GM23338 (cell line): Measurements from ENCODE around the gene NVL. TPM values are rescaled to one million over a fixed set of nuclear protein-coding genes. Genes with fewer than 3 reads are reported as not detected.
A peak's percentile ranks its signal among the peaks of the same experiment; 100 is the strongest.

Experiments used
- ATAC-seq: fragments of 200-7000 bp; cut with Tn5 transposase; 3 replicates; pipeline ENCODE4 v1.9.1; 2020
- DNase-seq: peaks from one replicate; pipeline ENCODE4 v3.0.0-alpha.2; 2015; ENCODE audit warnings: low spot score
- H2AFZ ChIP-seq: fragments of 200-600 bp; sonication (generic); 2 replicates; pipeline ENCODE4 v1.8.0; 2016; ENCODE audit warnings: antibody characterized with exemption, mild to moderate bottlenecking, moderate library complexity
- H3F3A ChIP-seq: fragments of 200-600 bp; sonication (generic); replicated peaks from 2 replicates; pipeline ENCODE4 v1.8.0; 2017; ENCODE audit warnings: antibody characterized with exemption, mixed run types, low read depth
- H3K27ac ChIP-seq: fragments of 200-600 bp; sonication (generic); 2 replicates; pipeline ENCODE4 v1.6.1; 2016; ENCODE audit warnings: low read depth
- H3K27me3 ChIP-seq: fragments of 200-600 bp; sonication (generic); 2 replicates; pipeline ENCODE4 v1.8.0; 2016; ENCODE audit warnings: mild to moderate bottlenecking, mixed run types, moderate library complexity; ENCODE audit not compliant: insufficient read depth
- H3K36me3 ChIP-seq: fragments of 200-600 bp; sonication (generic); 2 replicates; pipeline ENCODE4 v1.8.0; 2016; ENCODE audit warnings: mild to moderate bottlenecking; ENCODE audit not compliant: insufficient read depth
- H3K4me1 ChIP-seq: fragments of 200-600 bp; sonication (generic); 2 replicates; pipeline ENCODE4 v1.8.0; 2016; ENCODE audit warnings: mild to moderate bottlenecking, moderate library complexity; ENCODE audit not compliant: insufficient read depth
- H3K4me2 ChIP-seq: fragments of 200-600 bp; sonication (generic); 2 replicates; pipeline ENCODE4 v1.7.1; 2017; ENCODE audit warnings: mixed run types
- H3K4me3 ChIP-seq: fragments of 200-600 bp; sonication (generic); 2 replicates; pipeline ENCODE4 v1.6.1; 2016; ENCODE audit warnings: mixed run types
- H3K79me2 ChIP-seq: fragments of 200-600 bp; sonication (generic); replicated peaks from 2 replicates; pipeline ENCODE4 v1.8.0; 2017; ENCODE audit warnings: mild to moderate bottlenecking; ENCODE audit not compliant: insufficient read depth
- H3K9me2 ChIP-seq: fragments of 200-600 bp; sonication (generic); 2 replicates; pipeline ENCODE4 v1.8.0; 2017; ENCODE audit not compliant: insufficient read depth
- H4K20me1 ChIP-seq: fragments of 200-600 bp; sonication (generic); replicated peaks from 2 replicates; pipeline ENCODE4 v1.8.0; 2017; ENCODE audit warnings: mild to moderate bottlenecking; ENCODE audit not compliant: insufficient read depth
- H3K27ac Mint-ChIP-seq: 2 replicates; pipeline ENCODE4 v1.8.0; 2020; ENCODE audit warnings: inconsistent platforms, mild to moderate bottlenecking, moderate library complexity, mixed read lengths
- H3K27me3 Mint-ChIP-seq: 3 replicates; pipeline ENCODE4 v1.8.0; 2022; ENCODE audit warnings: low read depth, mild to moderate bottlenecking, moderate library complexity, mixed read lengths, inconsistent platforms; ENCODE audit not compliant: insufficient read depth, poor library complexity
- H3K36me3 Mint-ChIP-seq: 3 replicates; pipeline ENCODE4 v1.8.0; 2021; ENCODE audit warnings: low read depth, mild to moderate bottlenecking, inconsistent platforms, moderate library complexity, mixed read lengths
- H3K4me1 Mint-ChIP-seq: 3 replicates; pipeline ENCODE4 v1.8.0; 2020; ENCODE audit warnings: mild to moderate bottlenecking, inconsistent platforms, mixed read lengths
- H3K4me3 Mint-ChIP-seq: 3 replicates; pipeline ENCODE4 v1.8.0; 2021; ENCODE audit warnings: moderate library complexity, mild to moderate bottlenecking, inconsistent platforms, mixed read lengths
- H3K9me3 Mint-ChIP-seq: 3 replicates; pipeline ENCODE4 v1.8.0; 2020; ENCODE audit warnings: moderate library complexity, mild to moderate bottlenecking, inconsistent platforms, mixed read lengths
- CREB1 ChIP-seq: fragments of 250-450 bp; sonication (Bioruptor Pico); IDR thresholded peaks from 2 replicates; pipeline ENCODE4 v1.5.0; 2020; ENCODE audit warnings: low read depth, mild to moderate bottlenecking, moderate library complexity
- EZH2 ChIP-seq: fragments of 200-600 bp; sonication (generic); IDR thresholded peaks from one replicate; pipeline ENCODE4 v1.8.0; 2017; ENCODE audit warnings: antibody characterized with exemption, mild to moderate bottlenecking, low read depth; ENCODE audit not compliant: unreplicated experiment
- EZH2phosphoT487 ChIP-seq: fragments of 200-600 bp; sonication (generic); IDR thresholded peaks from one replicate; pipeline ENCODE4 v1.8.1; 2018; ENCODE audit warnings: antibody characterized with exemption; ENCODE audit not compliant: unreplicated experiment
- JUNB ChIP-seq: IDR thresholded peaks from one replicate; pipeline ENCODE4 v1.6.1; 2016; ENCODE audit warnings: antibody characterized with exemption; ENCODE audit not compliant: unreplicated experiment
- NANOG ChIP-seq: IDR thresholded peaks from 2 replicates; pipeline ENCODE4 v1.6.1; 2016; ENCODE audit warnings: antibody characterized with exemption, borderline replicate concordance
- STAT1 ChIP-seq: IDR thresholded peaks from one replicate; pipeline ENCODE4 v1.6.1; 2016; ENCODE audit warnings: antibody characterized with exemption; ENCODE audit not compliant: unreplicated experiment
- ZNF114 ChIP-seq: fragments of 250-450 bp; sonication (Bioruptor Pico); IDR thresholded peaks from 2 replicates; pipeline ENCODE4 v1.5.0; 2020; ENCODE audit warnings: mild to moderate bottlenecking, moderate library complexity
- ZNF331 ChIP-seq: fragments of 250-450 bp; sonication (Bioruptor Pico); IDR thresholded peaks from 2 replicates; pipeline ENCODE4 v1.5.0; 2020; ENCODE audit warnings: low read depth, mild to moderate bottlenecking, moderate library complexity
- ZNF462 ChIP-seq: fragments of 250-450 bp; sonication (Bioruptor Pico); IDR thresholded peaks from 2 replicates; pipeline ENCODE4 v1.5.0; 2020; ENCODE audit warnings: mild to moderate bottlenecking, moderate library complexity
- polyA plus RNA-seq: library from polyadenylated mRNA; unstranded; fragments of >200 nt; fragmentation: Nextera tagmentation; extraction: Ambion mirVana; gene quantifications from 2 replicates; pipeline ENCODE4 v1.2.1, GENCODE V29; 2016
- total RNA-seq: library from RNA; depleted of rRNA; stranded (reverse); fragments of >200 nt; shearing (Covaris generic); gene quantifications from 2 replicates; pipeline ENCODE4 v1.2.3, GENCODE V29; 2014
- TF ChIP-seq, protein P1 (sequence below): IDR thresholded peaks from one replicate; pipeline ENCODE4 v1.6.1; 2018; ENCODE audit warnings: antibody characterized with exemption; ENCODE audit not compliant: unreplicated experiment

NVL gene
- total and polyA plus RNA-seq, 2 experiments from 2014 or later: 44.4 to 71.7 TPM

- no peak for TF ChIP-seq STAT1
- TF ChIP-seq JUNB: no peak
- TF ChIP-seq ZNF114 (CRISPR knock-in tag): no peak
These were observed 71.6 kb downstream of the NVL start (continued) for GRCh38 chr1:224258351-224258750.

GRCh38 chr1:224256640-224257039, 73.3 kb downstream of the NVL start:
- Histone ChIP-seq H3K27ac (peak overlapping the region; percentile 83), H2AFZ (no peak overlapping the region), H3K79me2 (no peaks in the 10 kb centered on the region), H3K4me1 (peaks cover 16% of the 10 kb centered on the region; the same call in 1 of the 2 replicates), H3K36me3 (no peaks in the 10 kb centered on the region), H3K4me3 (peak overlapping the region; percentile 15; the same call in 1 of the 2 replicates), H3K9me2 (no peaks in the 10 kb centered on the region), H3K4me2 (peak overlapping the region; percentile 53), H3F3A (no peaks in the 10 kb centered on the region), H3K27me3 (no peaks in the 10 kb centered on the region), H4K20me1 (no peaks in the 10 kb centered on the region)
- Mint-ChIP-seq H3K27me3 (peaks cover 3% of the 10 kb centered on the region), H3K9me3 (no peaks in the 10 kb centered on the region; the same call in 2 of the 3 replicates), H3K27ac (peak overlapping the region; percentile 93), H3K4me1 (peaks cover 18% of the 10 kb centered on the region), H3K4me3 (peak overlapping the region; percentile 28), H3K36me3 (peaks cover 18% of the 10 kb centered on the region; the same call in 2 of the 3 replicates)
- ATAC-seq (peak; percentile 87), DNase-seq (peak; percentile 78)
- TF ChIP-seq EZH2phosphoT487 (no peak), CREB1 (CRISPR knock-in tag) (peak; percentile 40)

- H3K36me3 ChIP-seq: peaks cover 4% of the 10 kb centered on the region; the same call in 1 of the 2 replicates
- Mint-ChIP-seq H3K4me1 (peaks cover 18% of the 10 kb centered on the region), H3K36me3 (peaks cover 21% of the 10 kb centered on the region), H3K4me3 (no peak overlapping the region), H3K27ac (no peak overlapping the region), H3K27me3 (peaks cover 1% of the 10 kb centered on the region), H3K9me3 (no peaks in the 10 kb centered on the region; the same call in 2 of the 3 replicates)
- no peaks in the 10 kb centered on the region for H3K79me2 ChIP-seq
- no peaks in the 10 kb centered on the region for H3K9me2 ChIP-seq
- no peak overlapping the region for H3K27ac ChIP-seq
- H3K4me2 ChIP-seq: no peak overlapping the region
- no peaks in the 10 kb centered on the region for H3K27me3 ChIP-seq
- ATAC-seq (no peak), DNase-seq (no peak)
- no peak overlapping the region for H3K4me3 ChIP-seq
- no peaks in the 10 kb centered on the region for H4K20me1 ChIP-seq
- H2AFZ ChIP-seq: no peak overlapping the region
- 0 out of 2 replicates have a peak, but pooled peaks cover 3% of the 10 kb centered on the region for H3F3A ChIP-seq
- H3K4me1 ChIP-seq: peaks cover 16% of the 10 kb centered on the region; the same call in 1 of the 2 replicates
- TF ChIP-seq ZNF462 (CRISPR knock-in tag) (no peak), CREB1 (CRISPR knock-in tag) (no peak), NANOG (no peak), ZNF331 (CRISPR knock-in tag) (no peak), EZH2 (no peak), ZNF114 (CRISPR knock-in tag) (no peak), EZH2phosphoT487 (no peak)
- TF ChIP-seq, protein P1, sequence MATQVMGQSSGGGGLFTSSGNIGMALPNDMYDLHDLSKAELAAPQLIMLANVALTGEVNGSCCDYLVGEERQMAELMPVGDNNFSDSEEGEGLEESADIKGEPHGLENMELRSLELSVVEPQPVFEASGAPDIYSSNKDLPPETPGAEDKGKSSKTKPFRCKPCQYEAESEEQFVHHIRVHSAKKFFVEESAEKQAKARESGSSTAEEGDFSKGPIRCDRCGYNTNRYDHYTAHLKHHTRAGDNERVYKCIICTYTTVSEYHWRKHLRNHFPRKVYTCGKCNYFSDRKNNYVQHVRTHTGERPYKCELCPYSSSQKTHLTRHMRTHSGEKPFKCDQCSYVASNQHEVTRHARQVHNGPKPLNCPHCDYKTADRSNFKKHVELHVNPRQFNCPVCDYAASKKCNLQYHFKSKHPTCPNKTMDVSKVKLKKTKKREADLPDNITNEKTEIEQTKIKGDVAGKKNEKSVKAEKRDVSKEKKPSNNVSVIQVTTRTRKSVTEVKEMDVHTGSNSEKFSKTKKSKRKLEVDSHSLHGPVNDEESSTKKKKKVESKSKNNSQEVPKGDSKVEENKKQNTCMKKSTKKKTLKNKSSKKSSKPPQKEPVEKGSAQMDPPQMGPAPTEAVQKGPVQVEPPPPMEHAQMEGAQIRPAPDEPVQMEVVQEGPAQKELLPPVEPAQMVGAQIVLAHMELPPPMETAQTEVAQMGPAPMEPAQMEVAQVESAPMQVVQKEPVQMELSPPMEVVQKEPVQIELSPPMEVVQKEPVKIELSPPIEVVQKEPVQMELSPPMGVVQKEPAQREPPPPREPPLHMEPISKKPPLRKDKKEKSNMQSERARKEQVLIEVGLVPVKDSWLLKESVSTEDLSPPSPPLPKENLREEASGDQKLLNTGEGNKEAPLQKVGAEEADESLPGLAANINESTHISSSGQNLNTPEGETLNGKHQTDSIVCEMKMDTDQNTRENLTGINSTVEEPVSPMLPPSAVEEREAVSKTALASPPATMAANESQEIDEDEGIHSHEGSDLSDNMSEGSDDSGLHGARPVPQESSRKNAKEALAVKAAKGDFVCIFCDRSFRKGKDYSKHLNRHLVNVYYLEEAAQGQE: no peak
These were observed 76.3 kb downstream of the NVL start for GRCh38 chr1:224253721-224254120.
